ENCODE results near the gene LRGUK. TPM values are rescaled to one million over a fixed set of nuclear protein-coding genes. Genes with fewer than 3 reads are reported as not detected.

LRGUK gene
- total and polyA plus RNA-seq, 2 donors from 2014 or later = 0.19 to 3.8 TPM

DNA sequence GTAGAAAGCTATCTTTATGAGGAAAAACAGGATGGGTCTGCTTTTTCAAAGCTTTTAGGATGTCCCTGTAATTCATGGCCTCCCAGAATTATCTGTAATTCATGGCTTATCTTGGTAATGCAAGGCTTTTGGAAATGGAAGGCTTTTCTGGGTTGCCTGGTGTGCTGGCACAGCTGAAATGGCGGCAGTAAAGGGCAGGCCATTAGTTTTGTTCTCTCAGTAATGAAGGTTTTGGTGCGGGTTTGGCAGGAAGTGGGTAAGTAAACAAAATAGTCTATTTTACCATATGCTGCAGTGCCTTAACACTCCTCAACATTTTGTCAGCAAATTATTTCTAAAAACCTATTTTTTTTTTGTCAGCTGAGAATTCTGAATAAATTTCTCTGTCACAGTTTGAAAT lies 69.3 kb downstream of the LRGUK start:
- intact Hi-C loops (cut with DNase I) = no loop called here
- Histone ChIP-seq H3K36me3 (ENCODE audit: control insufficient read depth in 2 of 3, insufficient read depth in 3 of 3, low read length in 3 of 3) (no peaks in the 10 kb centered on the region), H3K27me3 (ENCODE audit: control insufficient read depth, insufficient read depth, low read length) (no peaks in the 10 kb centered on the region), H3K4me3 (ENCODE audit: low read length in 3 of 3) (no peak overlapping the region), H3K9ac (ENCODE audit: low read length in 3 of 3) (no peak overlapping the region), H3K27ac (ENCODE audit: low read depth in 2 of 2, low read length in 2 of 2) (no peak overlapping the region), H3K9me3 (ENCODE audit: control insufficient read depth in 2 of 3, insufficient read depth in 1 of 3, low read length in 3 of 3) (no peaks in the 10 kb centered on the region), H3K4me1 (ENCODE audit: control insufficient read depth in 2 of 3, insufficient read depth in 2 of 3, low read depth in 1 of 3, low read length in 3 of 3) (no peaks in the 10 kb centered on the region)
- FAIRE-seq (no peak), DNase-seq (no peak)
- TF ChIP-seq, protein P1, sequence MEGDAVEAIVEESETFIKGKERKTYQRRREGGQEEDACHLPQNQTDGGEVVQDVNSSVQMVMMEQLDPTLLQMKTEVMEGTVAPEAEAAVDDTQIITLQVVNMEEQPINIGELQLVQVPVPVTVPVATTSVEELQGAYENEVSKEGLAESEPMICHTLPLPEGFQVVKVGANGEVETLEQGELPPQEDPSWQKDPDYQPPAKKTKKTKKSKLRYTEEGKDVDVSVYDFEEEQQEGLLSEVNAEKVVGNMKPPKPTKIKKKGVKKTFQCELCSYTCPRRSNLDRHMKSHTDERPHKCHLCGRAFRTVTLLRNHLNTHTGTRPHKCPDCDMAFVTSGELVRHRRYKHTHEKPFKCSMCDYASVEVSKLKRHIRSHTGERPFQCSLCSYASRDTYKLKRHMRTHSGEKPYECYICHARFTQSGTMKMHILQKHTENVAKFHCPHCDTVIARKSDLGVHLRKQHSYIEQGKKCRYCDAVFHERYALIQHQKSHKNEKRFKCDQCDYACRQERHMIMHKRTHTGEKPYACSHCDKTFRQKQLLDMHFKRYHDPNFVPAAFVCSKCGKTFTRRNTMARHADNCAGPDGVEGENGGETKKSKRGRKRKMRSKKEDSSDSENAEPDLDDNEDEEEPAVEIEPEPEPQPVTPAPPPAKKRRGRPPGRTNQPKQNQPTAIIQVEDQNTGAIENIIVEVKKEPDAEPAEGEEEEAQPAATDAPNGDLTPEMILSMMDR (IDR thresholded peaks at IDR 0.05; ENCODE audit: borderline replicate concordance, extremely low read depth, insufficient read depth) = no peak

DNA sequence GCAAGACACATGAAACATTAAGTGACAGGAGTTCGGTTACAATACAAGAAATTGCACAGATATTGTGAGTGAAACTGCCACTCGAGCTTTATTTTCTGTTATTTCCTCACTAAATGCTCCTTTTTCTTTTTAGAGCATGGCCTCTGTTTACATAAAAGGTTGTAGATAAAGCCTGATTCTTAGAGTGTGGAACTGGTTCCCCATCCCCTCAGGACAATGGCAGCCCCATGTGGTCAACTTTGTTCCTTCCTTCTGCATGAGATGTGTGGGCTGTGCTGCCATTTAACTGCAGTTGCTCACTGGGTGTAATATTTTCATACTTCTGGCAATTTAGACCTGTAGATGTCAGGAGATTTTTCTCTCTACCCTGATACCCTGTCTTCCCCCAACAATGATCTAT lies 70.2 kb downstream of the LRGUK start:
- DNase-seq = no peak
- intact Hi-C loops (cut with DNase I) = no loop called here
- Histone ChIP-seq H3K4me1 (ENCODE audit: control insufficient read depth in 2 of 3, insufficient read depth in 2 of 3, low read depth in 1 of 3, low read length in 3 of 3) (no peaks in the 10 kb centered on the region), H3K9ac (ENCODE audit: low read length in 3 of 3) (no peak overlapping the region), H3K9me3 (ENCODE audit: control insufficient read depth in 2 of 3, insufficient read depth in 1 of 3, low read length in 3 of 3) (no peaks in the 10 kb centered on the region), H3K27me3 (ENCODE audit: control insufficient read depth, insufficient read depth, low read length) (no peaks in the 10 kb centered on the region), H3K36me3 (ENCODE audit: control insufficient read depth in 2 of 3, insufficient read depth in 3 of 3, low read length in 3 of 3) (no peaks in the 10 kb centered on the region), H3K27ac (ENCODE audit: low read depth in 2 of 2, low read length in 2 of 2) (no peak overlapping the region), H3K4me3 (ENCODE audit: low read length in 3 of 3) (no peak overlapping the region)
- TF ChIP-seq, protein P1 (IDR thresholded peaks at IDR 0.05; ENCODE audit: borderline replicate concordance, extremely low read depth, insufficient read depth) = no peak
- no peak for FAIRE-seq

DNA sequence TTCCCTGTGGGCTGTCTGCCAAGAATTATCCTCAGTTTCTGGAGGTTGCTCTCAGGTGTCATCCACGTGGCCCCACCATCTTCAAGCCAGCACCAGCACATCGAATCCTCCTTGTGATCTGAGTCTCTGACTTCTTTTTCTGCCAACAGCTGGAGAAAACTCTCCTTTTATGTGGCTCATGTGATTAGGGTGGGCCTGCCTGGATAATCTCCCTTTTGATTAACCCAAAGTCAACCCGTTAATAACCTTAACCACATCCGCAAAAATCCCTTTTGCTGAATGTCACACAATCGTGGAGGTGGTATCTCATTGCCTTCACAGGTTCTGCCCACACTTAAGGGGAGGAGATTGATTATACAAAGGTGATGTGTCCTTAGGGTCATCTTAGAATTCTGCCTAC lies 73.8 kb downstream of the LRGUK start:
- TF ChIP-seq, protein P1 (IDR thresholded peaks at IDR 0.05; ENCODE audit: borderline replicate concordance, extremely low read depth, insufficient read depth) = no peak
- H3K27me3 ChIP-seq (ENCODE audit: control insufficient read depth, insufficient read depth, low read length) = no peaks in the 10 kb centered on the region
- H3K27ac ChIP-seq (ENCODE audit: low read depth in 2 of 2, low read length in 2 of 2) = no peak overlapping the region
- intact Hi-C loops (cut with DNase I) = no loop called here
- H3K9me3 ChIP-seq (ENCODE audit: control insufficient read depth in 2 of 3, insufficient read depth in 1 of 3, low read length in 3 of 3) = no peaks in the 10 kb centered on the region
- DNase-seq (no peak), FAIRE-seq (no peak)
- H3K4me1 ChIP-seq (ENCODE audit: control insufficient read depth in 2 of 3, insufficient read depth in 2 of 3, low read depth in 1 of 3, low read length in 3 of 3) = no peaks in the 10 kb centered on the region
- H3K4me3 ChIP-seq (ENCODE audit: low read length in 3 of 3) = no peak overlapping the region
- no peaks in the 10 kb centered on the region for H3K36me3 ChIP-seq (ENCODE audit: control insufficient read depth in 2 of 3, insufficient read depth in 3 of 3, low read length in 3 of 3)
- H3K9ac ChIP-seq (ENCODE audit: low read length in 3 of 3) = no peak overlapping the region

DNA sequence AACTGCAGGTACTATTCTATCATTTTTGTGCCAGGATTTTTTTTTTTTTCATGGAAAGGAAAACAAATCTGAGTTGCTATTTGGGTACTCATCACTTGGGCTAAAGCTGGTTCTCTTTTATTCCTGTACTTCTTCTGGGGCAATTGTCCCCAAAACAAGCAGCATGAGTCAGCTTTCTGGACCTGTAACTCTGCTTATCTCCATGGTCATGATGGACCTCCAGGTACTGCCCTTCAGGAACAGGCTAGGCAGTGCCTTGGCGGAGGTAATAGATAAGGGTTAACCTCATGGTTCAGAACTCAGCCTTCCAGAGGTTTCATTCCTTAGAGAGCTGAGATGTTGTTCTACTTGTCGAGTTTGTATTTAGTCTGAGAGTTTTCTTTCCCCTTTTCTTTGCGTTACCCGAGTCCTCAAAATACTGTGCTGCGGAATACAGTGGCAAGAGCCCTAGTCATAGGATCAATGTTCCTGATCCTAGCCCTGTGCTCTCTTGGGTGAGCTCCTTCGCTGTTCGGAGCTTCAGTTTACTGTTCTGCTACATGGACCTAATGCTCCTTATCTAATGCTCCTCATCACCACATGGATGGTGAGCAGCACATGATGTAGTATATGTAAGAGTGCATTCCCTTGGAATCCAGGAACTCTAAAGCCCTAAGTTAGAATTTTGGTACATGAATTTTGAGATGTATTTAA lies 74.6 kb downstream of the LRGUK start:
- DNase-seq (no peak), FAIRE-seq (no peak)
- Histone ChIP-seq H3K4me3 (ENCODE audit: low read length in 3 of 3) (no peak overlapping the region), H3K27me3 (ENCODE audit: control insufficient read depth, insufficient read depth, low read length) (no peaks in the 10 kb centered on the region), H3K27ac (ENCODE audit: low read depth in 2 of 2, low read length in 2 of 2) (no peak overlapping the region), H3K36me3 (ENCODE audit: control insufficient read depth in 2 of 3, insufficient read depth in 3 of 3, low read length in 3 of 3) (no peaks in the 10 kb centered on the region), H3K4me1 (ENCODE audit: control insufficient read depth in 2 of 3, insufficient read depth in 2 of 3, low read depth in 1 of 3, low read length in 3 of 3) (no peaks in the 10 kb centered on the region), H3K9me3 (ENCODE audit: control insufficient read depth in 2 of 3, insufficient read depth in 1 of 3, low read length in 3 of 3) (no peaks in the 10 kb centered on the region), H3K9ac (ENCODE audit: low read length in 3 of 3) (no peak overlapping the region)
- intact Hi-C loops (cut with DNase I) = no loop called here
- TF ChIP-seq, protein P1 (IDR thresholded peaks at IDR 0.05; ENCODE audit: borderline replicate concordance, extremely low read depth, insufficient read depth) = no peak

Measured in kidney (tissue), 14 donors.